OCI-LY7 (cell line): ENCODE measurements around the gene ECD. TPM values are rescaled to one million over a fixed set of nuclear protein-coding genes. Genes with fewer than 3 reads are reported as not detected.

Source experiments
- BruUV-seq: library from RNA; stranded (reverse); fragments of 400-500 nt; replicated peaks from 2 replicates; lab custom pipeline; 2021; lab: Mats Ljungman, UMichigan
- CTCF ChIA-PET: fragments of 300-600 bp; sonication (Branson Sonifier 250); formaldehyde crosslinking; loops from one replicate; lab custom pipeline; 2022; ENCODE audit warnings: antibody characterized with exemption; ENCODE audit not compliant: unreplicated experiment; lab: Charles Lee
- POLR2A ChIA-PET: fragments of 300-600 bp; sonication (Branson Sonifier 250); formaldehyde crosslinking; loops from one replicate; lab custom pipeline; 2022; ENCODE audit warnings: antibody characterized with exemption; lab: Charles Lee
- DNase-seq: peaks from one replicate; pipeline ENCODE4 v3.0.0-alpha.2; 2015; ENCODE audit warnings: low spot score
- H2AFZ ChIP-seq: fragments of 200-600 bp; sonication (generic), shearing (Covaris generic); 2 replicates; pipeline ENCODE4 v1.6.1; 2014; ENCODE audit warnings: mild to moderate bottlenecking, antibody characterized with exemption, low read length, moderate library complexity
- H3K27ac ChIP-seq: fragments of 200-600 bp; sonication (generic); 2 replicates; pipeline ENCODE4 v1.5.1; 2014; ENCODE audit warnings: mixed run types, low read depth, mild to moderate bottlenecking, moderate library complexity, low read length, inconsistent platforms; ENCODE audit not compliant: poor library complexity, severe bottlenecking
- H3K36me3 ChIP-seq: fragments of 200-600 bp; sonication (generic); 2 replicates; pipeline ENCODE4 v1.6.1; 2014; ENCODE audit warnings: mild to moderate bottlenecking, antibody characterized with exemption, low read length, moderate library complexity, mixed read lengths; ENCODE audit not compliant: insufficient read depth
- H3K4me1 ChIP-seq: fragments of 200-600 bp; sonication (generic); 2 replicates; pipeline ENCODE4 v1.5.1; 2014; ENCODE audit warnings: mild to moderate bottlenecking, low read length; ENCODE audit not compliant: insufficient read depth, poor library complexity, severe bottlenecking
- H3K4me2 ChIP-seq: fragments of 200-600 bp; sonication (generic); 2 replicates; pipeline ENCODE4 v1.6.1; 2014; ENCODE audit warnings: mild to moderate bottlenecking, low read length
- H3K4me3 ChIP-seq: fragments of 200-600 bp; sonication (generic); 2 replicates; pipeline ENCODE4 v1.5.1; 2014; ENCODE audit warnings: mild to moderate bottlenecking, low read depth, low read length; ENCODE audit not compliant: poor library complexity, severe bottlenecking
- H3K79me2 ChIP-seq: fragments of 200-600 bp; sonication (generic); 2 replicates; pipeline ENCODE4 v1.6.1; 2016; ENCODE audit warnings: low read depth, mild to moderate bottlenecking, low read length, moderate library complexity, mixed read lengths; ENCODE audit not compliant: insufficient read depth
- H3K9me2 ChIP-seq: fragments of 200-600 bp; sonication (generic); 2 replicates; pipeline ENCODE4 v1.6.1; 2016; ENCODE audit warnings: mild to moderate bottlenecking, low read length, mixed read lengths; ENCODE audit not compliant: insufficient read depth
- H3K9me3 ChIP-seq: fragments of 200-600 bp; sonication (generic); 2 replicates; pipeline ENCODE4 v1.6.1; 2014; ENCODE audit warnings: mild to moderate bottlenecking, mixed run types, low read length, mixed read lengths
- H4K20me1 ChIP-seq: fragments of 200-600 bp; sonication (generic); 2 replicates; pipeline ENCODE4 v1.6.1; 2014; ENCODE audit warnings: mild to moderate bottlenecking, antibody characterized with exemption, low read length, moderate library complexity, mixed read lengths; ENCODE audit not compliant: insufficient read depth
- EZH2phosphoT487 ChIP-seq: fragments of 200-600 bp; sonication (generic); IDR thresholded peaks from 2 replicates; pipeline ENCODE4 v1.6.1; 2018; ENCODE audit warnings: low read depth, borderline replicate concordance, mild to moderate bottlenecking, mixed run types, antibody characterized with exemption, low read length, moderate library complexity, mixed read lengths
- intact Hi-C: fragments of 100-400 bp; cut with micrococcal nuclease; formaldehyde crosslinking; loops from one replicate; pipeline ENCODE4 v1.10.0; 2022; ENCODE audit not compliant: unreplicated experiment
- total RNA-seq, 2 experiments: library from RNA; depleted of rRNA in 1 of 2; stranded (reverse); fragments of >200 nt in 1 of 2; shearing (Covaris generic) in 1 of 2; gene quantifications; 2 replicates each; pipeline ENCODE4 v1.2.3, GENCODE V29; 2014 to 2022
- TF ChIP-seq, protein P1 (sequence below): fragments of 200-600 bp; sonication (generic); conservative IDR thresholded peaks from 2 replicates; pipeline ENCODE4 v1.5.1; 2014; ENCODE audit warnings: mild to moderate bottlenecking, antibody characterized with exemption, low read length, moderate library complexity, mixed read lengths

Gene ECD
- total RNA-seq, 2 experiments from 2014 or later = 24.6 to 26.0 TPM

DNA sequence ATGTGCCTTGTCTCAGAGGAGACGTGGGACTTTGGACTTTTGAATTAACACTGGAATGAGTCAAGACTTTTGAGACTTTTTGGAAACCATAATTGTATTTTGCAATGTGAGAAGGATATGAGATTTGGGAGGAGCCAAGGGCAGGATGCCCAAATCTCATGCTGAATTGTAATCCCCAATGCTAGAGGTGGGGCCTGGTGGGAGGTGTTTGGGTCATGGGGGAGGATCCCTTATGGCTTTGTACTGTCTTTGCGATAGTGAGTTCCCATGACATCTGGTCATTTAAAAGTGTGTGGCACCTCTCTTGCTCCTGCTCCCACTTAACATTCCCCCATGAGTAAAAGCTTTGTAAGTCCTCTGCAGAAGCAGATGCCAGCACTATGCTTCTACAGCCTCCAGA lies 40.1 kb upstream of the ECD start:
- TF ChIP-seq, protein P1, sequence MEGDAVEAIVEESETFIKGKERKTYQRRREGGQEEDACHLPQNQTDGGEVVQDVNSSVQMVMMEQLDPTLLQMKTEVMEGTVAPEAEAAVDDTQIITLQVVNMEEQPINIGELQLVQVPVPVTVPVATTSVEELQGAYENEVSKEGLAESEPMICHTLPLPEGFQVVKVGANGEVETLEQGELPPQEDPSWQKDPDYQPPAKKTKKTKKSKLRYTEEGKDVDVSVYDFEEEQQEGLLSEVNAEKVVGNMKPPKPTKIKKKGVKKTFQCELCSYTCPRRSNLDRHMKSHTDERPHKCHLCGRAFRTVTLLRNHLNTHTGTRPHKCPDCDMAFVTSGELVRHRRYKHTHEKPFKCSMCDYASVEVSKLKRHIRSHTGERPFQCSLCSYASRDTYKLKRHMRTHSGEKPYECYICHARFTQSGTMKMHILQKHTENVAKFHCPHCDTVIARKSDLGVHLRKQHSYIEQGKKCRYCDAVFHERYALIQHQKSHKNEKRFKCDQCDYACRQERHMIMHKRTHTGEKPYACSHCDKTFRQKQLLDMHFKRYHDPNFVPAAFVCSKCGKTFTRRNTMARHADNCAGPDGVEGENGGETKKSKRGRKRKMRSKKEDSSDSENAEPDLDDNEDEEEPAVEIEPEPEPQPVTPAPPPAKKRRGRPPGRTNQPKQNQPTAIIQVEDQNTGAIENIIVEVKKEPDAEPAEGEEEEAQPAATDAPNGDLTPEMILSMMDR = no peak
- TF ChIP-seq EZH2phosphoT487 = no peak
- ChIA-PET POLR2A (interaction anchor here (0.7 kb wide), 1 partner anchor 520 kb away, joined by 3 read pairs; no protein-coding TSS in a partner anchor), CTCF (no interaction called here)
- H3K79me2 ChIP-seq = no peaks in the 10 kb centered on the region
- intact Hi-C loops = no loop called here
- no peaks in the 10 kb centered on the region for H3K36me3 ChIP-seq
- no peaks in the 10 kb centered on the region for H4K20me1 ChIP-seq
- no peak overlapping the region for H3K4me3 ChIP-seq
- no peaks in the 10 kb centered on the region for H3K4me1 ChIP-seq
- H2AFZ ChIP-seq = no peak overlapping the region
- DNase-seq = no peak
- no peaks in the 10 kb centered on the region for H3K9me2 ChIP-seq
- H3K27ac ChIP-seq = no peak overlapping the region
- no peak overlapping the region for H3K4me2 ChIP-seq
- H3K9me3 ChIP-seq = no peaks in the 10 kb centered on the region
- no TSS peak for BruUV-seq

DNA sequence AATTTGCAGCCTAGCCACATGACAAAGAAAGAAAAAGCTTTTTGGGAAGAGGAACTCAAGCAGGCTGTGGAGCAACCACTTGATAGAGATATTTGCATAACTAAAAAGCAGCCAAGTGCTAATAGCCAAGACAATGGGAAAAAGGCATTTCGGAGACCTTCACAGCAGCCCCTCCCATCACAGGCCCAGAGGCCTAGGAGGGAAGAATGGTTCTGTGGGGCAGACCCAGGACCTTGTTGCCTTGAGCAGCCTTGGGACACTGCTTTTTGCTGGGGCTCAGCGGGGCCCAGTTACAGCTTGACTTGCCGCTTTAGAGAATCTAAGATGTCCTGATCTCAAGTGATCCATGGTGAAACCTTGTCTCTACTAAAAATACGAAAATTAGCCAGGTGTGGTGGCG lies 38.6 kb upstream of the ECD start:
- BruUV-seq = no TSS peak
- H4K20me1 ChIP-seq = no peaks in the 10 kb centered on the region
- no peak for DNase-seq
- H3K4me2 ChIP-seq = no peak overlapping the region
- no peak overlapping the region for H2AFZ ChIP-seq
- no peaks in the 10 kb centered on the region for H3K36me3 ChIP-seq
- POLR2A ChIA-PET = no interaction called here
- H3K79me2 ChIP-seq = no peaks in the 10 kb centered on the region
- TF ChIP-seq, protein P1 = no peak
- no peak for TF ChIP-seq EZH2phosphoT487
- H3K9me3 ChIP-seq = no peaks in the 10 kb centered on the region
- H3K4me1 ChIP-seq = no peaks in the 10 kb centered on the region
- intact Hi-C loops = no loop called here
- no peak overlapping the region for H3K4me3 ChIP-seq
- CTCF ChIA-PET = no interaction called here
- no peaks in the 10 kb centered on the region for H3K9me2 ChIP-seq
- H3K27ac ChIP-seq = no peak overlapping the region

DNA sequence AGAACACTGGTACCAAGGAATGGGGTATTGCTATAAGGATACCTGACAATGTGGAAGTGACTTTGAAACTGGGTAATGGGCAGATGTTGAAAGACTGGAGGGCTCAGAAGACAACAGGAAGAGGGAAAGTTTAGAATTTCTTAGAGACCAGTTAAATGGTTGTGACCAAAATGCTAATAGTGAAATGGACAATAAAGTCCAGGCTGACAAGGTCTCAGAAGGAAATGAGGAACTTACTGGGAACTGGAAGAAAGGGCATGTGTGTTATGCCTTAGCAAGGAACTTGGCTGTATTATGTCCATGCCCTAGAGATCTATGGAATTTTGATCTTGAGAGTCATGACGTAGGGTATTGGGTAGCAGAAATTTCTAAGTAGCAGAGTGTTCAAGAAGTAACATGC lies 38.1 kb upstream of the ECD start:
- Histone ChIP-seq H3K4me3 (no peak overlapping the region), H3K79me2 (no peaks in the 10 kb centered on the region), H3K36me3 (no peaks in the 10 kb centered on the region), H3K9me3 (no peaks in the 10 kb centered on the region), H3K27ac (no peak overlapping the region), H3K4me2 (no peak overlapping the region), H2AFZ (no peak overlapping the region), H4K20me1 (no peaks in the 10 kb centered on the region), H3K9me2 (no peaks in the 10 kb centered on the region), H3K4me1 (no peaks in the 10 kb centered on the region)
- DNase-seq = no peak
- no TSS peak for BruUV-seq
- CTCF ChIA-PET = no interaction called here
- POLR2A ChIA-PET = no interaction called here
- no peak for TF ChIP-seq EZH2phosphoT487
- TF ChIP-seq, protein P1 = no peak
- intact Hi-C loops = no loop called here
